A172 (cell line): ENCODE data around the gene GCSAM. TPM values are rescaled to one million over a fixed set of nuclear protein-coding genes. Genes with fewer than 3 reads are reported as not detected.
"Not testable (repeated sequence)": the region's sequence is repeated elsewhere in the genome, so short reads cannot be mapped to it uniquely, and the experiment has no call there.

Experiments used
- DNase-seq: peaks from one replicate; pipeline ENCODE4 v3.0.0-alpha.2; 2015; ENCODE audit warnings: low spot score
- total RNA-seq: library from RNA; depleted of rRNA; stranded (reverse); fragments of >200 nt; shearing (Covaris generic); gene quantifications from 2 replicates; pipeline ENCODE4 v1.2.3, GENCODE V29; 2014; rRNA removed

The GCSAM gene
- total RNA-seq, 1 experiment from 2014 or later: not detected

GRCh38 chr3:112074006-112074405 lies 59.0 kb downstream of the GCSAM start:
- no peak for DNase-seq

- DNase-seq: not testable (repeated sequence)
These were observed 60.5 kb downstream of the GCSAM start for GRCh38 chr3:112072387-112073060.

Other genes with a start within 250 kb of the GCSAM start
- gene ABHD10, start 154.2 kb downstream of the GCSAM start, total RNA-seq: 71.4 and 91.0 TPM in 2 replicates
- gene TAGLN3, start 134.3 kb downstream of the GCSAM start, total RNA-seq: not detected in 2 replicates
- 0.16 TPM in 1 of 2 replicates, not detected in the other for gene TMPRSS7, start 98.5 kb downstream of the GCSAM start, total RNA-seq
- 8.7 and 9.4 TPM in 2 replicates for gene C3orf52, start 46.9 kb downstream of the GCSAM start, total RNA-seq
- gene SLC9C1, start 161.0 kb upstream of the GCSAM start, total RNA-seq: not detected in 2 replicates
- gene CD200, start 199.9 kb upstream of the GCSAM start, total RNA-seq: not detected in 2 replicates